NCI-H1092 (cell line): ENCODE data around the gene ARPP19.
"Not testable (repeated sequence)": the region's sequence is repeated elsewhere in the genome, so short reads cannot be mapped to it uniquely, and the experiment has no call there.

Experiments used
- DNase-seq: peaks from one replicate; lab custom pipeline; 2025; lab: John Stamatoyannopoulos, UW

Gene ARPP19

DNA sequence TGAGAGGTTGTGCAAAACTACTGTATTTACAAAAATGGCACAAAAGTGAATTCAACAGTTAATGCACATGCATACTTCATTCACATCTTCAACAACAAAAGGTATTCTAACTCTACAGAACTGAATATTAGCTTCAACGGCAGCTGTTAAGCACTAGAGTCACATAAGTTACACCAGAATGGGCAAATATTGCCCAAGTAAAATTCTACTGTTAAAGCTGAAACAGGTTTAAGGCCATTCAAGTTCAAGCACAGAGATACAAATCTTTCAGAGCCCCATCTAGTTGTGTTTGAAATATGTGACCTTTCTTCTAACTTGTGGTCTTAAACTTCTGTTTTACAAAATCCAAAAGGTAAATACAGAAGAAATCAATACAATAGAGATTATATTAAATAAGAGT, 17.6 kb downstream of the ARPP19 start:
- DNase-seq: not testable (repeated sequence)

DNA sequence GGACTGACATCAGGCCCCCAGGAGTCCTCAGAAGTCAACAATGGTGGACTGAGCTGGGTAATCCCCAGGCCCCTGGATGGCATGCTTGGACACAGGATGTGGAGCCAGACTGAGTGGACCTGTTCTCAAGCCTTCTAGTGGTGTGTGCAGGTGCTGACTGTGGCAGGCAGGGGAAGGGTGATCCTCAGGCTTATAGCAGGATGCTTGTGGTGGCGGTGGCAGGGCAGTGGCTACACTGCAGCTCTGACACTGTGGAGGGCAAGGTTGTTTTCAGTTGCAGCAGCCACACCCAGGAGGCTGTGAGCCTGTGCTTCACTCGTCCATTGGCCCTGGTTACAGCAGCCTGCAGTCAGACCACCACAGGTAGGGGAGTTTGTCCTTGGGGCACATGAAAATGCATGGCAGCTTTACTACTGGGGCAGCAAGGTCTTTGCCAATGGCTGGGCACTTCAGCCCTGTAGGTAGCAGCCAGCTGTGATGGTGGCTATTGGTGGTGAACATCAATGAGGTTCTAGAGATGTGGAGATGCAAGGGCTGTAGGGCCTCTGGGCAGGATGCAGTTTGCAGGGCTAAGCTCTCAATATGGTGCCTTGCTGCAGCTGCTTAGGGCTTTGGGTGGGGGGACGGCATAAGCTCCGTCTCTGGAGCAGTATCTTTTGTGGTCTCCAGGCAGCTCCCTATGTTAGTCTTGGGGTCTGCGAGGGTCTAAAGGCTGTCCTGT, 22.6 kb downstream of the ARPP19 start:
- no peak for DNase-seq

DNA sequence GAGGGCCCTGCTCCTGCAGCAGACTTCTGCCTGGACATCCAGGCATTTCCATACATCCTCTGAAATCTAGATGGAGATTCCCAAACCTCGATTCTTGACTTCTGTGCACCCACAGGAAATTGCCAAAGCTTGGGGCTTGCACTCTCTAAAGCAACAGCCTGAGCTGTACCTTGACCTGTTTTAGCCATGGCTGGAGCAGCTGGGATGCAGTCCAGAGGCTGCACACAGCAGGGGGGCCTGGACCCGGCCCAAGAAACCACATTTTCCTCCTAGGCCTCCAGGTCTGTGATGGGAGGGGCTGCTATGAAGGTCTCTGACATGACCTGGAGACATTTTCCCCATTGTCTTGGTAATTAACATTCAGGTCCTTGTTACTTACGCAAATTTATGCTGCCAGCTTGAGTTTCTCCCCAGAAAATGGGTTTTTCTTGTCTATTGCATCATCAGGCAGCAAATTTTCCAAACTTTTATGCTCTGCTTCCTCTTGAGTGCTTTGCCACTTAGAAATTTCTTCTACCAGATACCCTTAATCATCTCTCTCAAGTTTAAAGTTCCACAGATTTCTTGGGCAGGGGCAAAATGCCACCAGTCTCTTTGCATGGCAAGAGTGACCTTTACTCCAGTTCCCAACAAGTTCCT, 28.3 kb downstream of the ARPP19 start:
- no peak for DNase-seq

DNA sequence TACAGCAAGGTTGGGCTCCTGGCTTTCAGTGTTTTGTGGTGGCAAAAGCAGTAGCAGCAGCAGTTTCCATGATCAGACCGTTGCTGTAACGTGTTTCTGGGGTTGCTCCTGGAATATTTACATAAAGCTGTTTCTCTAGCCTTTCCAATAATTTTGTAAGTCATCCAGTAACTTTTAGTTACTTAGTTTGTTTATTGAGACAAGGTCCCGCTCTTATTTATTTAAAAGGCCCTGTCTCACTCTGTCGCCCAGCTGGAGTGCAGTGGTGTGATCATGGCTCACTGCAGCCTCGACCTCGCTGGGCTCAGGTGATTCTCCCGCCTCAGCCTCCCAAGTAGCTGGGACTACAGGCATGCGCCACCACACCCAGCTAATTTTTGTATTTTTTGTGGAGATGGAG, 31.4 kb downstream of the ARPP19 start:
- no peak for DNase-seq

DNA sequence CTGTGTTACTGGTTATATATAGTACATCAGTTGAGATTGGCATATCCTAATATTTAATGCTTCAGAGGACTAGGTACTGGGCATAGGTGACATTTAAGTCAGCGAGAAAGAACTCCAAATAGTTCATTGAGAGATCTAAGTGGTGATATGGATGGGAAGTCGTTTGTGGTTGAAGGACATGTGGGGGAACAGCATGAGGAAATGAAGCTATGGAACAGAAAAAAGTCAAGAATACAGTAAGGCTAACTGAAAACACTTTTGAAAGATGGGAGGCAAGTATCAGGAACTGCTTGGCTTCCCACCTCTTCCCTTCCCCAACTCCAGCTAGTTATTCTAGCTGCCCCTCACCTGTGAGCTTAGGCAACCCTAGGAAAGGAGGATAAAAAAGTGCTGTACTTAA, 36.4 kb downstream of the ARPP19 start:
- DNase-seq: no peak

DNA sequence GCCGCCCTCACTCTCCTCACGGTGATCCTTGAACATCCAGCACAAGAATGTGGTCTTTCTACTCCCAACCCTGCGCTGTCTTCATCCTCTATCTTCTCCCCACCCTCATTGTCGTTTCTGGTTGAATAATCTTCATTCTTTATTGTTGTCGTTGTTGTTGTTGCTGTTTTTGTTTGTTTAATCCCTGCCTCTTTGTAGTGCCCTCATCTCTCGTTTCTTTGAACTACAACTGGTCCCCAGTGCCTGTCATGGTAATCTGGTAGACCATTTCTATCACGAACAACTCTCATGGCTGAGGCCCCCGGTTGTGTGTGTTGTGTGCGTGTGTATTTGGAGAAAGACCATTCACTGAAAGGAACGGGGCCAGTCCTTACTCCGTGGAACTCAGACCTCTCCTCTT, 38.9 kb downstream of the ARPP19 start:
- no peak for DNase-seq

DNA sequence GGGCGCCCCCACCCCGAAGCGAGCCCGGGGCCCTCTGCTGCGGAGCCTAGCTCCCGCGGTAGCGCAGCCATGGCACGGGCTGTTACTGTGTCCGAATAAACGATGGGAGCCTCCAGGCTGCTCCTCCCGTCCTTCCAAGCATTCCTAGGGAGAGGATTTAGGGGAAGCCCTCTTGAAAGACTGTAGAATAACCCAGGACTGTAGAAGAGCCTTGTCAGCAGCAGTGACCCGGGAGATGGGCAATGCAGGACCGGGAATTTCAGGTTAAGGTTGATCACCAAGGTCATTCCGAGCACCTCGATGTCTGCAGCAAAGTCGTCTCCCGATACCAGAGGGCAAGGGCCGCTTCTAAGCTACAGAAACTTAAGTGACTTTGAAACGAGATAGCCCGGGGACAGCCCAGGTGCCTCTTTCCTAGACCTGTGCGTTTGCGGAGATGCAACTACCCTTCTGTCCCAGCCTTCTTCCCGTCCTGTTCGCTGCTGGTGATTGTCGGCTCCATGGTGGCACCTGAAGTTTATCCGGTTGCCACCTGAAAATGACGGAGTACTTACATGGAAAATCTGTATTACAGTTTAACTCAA, 39.4 kb downstream of the ARPP19 start:
- DNase-seq: no peak

DNA sequence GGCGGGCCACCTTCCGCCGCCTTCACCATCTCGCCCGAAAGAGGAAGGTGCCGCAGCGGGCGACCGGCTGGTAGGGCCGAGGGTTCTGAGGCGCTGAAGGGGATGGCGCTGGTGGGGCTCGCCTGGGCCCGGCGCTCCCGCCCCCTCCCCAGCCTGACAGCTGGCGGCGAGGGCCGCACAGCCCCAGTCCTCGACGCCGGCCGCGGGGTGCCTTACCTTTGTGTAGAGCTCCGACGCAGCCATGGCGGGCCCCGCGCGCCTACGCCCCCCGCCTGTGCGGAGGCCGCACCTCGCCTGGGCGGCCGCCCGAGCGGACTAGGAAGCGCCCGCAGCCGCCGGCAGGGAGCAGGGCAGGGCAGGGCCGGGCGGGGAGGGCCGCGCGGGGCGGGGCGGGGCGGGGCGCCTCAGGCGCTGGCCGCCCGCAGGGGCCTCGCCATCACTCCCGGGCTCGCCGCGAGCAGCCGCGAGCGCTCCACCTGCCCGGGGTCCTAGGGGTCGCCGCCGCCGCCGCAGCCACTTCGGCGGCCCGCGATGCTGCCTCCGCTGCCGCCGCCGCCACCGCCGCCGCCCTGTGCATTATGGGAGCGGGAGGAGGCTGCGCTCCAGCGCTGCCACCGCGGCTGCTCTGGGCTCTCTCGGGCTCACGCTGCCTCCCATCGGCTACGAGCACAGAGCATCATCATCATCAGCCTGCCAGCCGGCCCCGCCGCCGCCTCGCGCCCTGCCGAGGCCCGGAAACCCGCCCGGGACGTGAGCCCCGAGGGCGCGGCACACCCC, 40.1 kb downstream of the ARPP19 start, which contains the start of gene MYO5A:
Gene MYO5A, minus strand, starts transcription at position 317 of the 777 bp plus-strand sequence. Its CDS starts 74 bp downstream, at position 243.
- DNase-seq: peak; percentile 49

DNA sequence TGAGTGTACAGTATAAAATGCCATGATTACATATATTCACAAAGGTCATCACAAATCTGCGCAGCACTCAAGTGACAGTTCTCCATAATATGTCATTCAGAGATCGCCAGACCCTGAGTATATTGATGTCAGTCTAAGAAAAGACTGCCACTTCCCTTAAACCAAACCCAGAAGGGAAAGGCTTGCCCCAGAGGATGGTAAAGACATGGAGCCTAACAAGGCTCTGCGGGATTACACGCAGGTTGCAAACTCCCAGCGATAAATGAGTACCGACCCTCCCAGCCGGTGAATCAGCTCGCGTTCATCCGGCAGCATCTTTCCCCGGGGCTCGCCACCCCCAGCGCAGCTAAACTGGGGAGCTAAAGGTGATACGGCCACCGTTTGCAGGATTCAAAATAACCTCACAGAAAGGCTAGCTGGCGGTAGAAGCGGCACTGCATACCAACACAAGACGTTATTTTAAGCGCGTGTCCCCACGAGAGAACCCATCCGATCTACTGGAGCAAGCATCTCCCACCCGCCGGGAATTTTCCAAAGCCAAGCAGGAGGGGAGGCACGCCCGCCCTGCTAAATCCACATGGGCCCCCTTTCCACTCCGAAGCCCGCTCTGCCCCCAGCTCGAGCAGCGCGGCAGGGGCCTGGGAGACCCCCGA, 40.8 kb downstream of the ARPP19 start:
- DNase-seq: no peak

DNA sequence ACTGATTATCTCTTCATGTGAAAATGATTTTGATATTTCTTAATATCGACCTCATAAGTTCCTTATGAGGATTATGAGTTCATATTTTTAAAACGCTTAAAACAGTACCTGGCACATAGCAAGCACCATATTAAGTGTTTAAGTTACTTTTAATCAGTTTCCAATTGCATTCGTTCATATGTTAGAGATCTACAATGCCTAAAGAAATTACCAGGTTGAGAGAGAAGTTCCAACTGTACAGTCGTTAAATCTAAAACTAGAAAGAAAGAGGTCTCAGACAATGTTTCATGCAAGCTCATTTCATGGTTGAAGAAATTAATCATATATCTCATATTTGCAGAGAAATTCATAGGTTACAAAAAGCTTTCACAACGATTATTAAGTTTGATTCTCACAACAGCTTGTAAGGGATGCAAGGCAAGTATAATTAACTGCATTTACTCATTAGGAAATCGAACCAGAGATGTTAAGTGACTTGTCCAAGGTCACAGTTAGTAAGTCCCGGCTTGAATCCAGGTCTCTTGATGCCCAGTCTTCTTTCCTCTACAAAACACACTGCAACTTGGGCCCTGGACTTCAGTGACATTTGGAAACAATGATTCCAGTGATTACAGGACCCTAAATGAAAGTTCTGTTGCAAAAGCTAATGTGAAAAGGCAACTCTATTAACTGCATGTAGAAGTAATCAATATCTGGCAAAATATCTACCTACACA, 41.5 kb downstream of the ARPP19 start:
- no peak for DNase-seq

DNA sequence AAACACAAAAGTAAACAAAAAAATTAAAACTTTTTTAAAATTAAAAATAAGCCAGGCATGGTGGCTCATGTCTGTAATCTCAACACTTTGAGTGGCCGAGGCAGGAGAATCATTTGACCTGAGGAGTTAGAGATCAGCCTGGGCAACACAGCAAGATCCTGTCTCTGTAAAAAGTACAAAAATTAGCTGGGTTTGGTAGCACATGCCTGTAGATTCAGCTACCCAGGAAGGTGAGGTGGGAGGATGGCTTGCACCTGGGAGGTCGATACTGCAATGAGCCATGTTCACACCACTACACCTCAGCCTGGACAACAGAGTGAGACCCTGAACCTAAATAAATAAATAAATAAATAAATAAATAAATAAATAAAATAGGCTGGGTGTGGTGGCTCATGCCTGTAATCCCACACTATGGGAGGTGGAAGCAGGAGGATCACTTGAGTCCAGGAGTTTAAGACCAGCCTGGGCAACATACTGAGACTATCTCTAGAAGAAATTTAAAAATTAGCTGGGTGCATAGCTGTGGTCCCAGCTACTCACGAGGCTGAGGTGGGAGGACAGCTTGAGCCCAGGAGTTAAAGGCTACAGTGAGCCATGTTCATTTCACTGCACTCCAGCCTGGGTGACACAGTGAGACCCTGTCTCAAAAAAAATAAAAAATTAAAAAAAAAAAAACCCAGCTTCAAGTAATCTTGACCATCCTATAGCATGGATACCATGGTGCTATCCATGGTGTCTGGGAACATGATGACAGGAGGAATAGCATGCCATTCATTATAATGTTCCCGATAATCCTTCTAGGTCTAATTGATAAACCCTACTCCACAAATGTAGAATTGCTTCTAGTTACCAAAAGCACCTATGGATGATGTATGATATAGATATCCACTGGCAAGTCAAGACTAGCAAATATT, 44.4 kb downstream of the ARPP19 start:
- no peak for DNase-seq

DNA sequence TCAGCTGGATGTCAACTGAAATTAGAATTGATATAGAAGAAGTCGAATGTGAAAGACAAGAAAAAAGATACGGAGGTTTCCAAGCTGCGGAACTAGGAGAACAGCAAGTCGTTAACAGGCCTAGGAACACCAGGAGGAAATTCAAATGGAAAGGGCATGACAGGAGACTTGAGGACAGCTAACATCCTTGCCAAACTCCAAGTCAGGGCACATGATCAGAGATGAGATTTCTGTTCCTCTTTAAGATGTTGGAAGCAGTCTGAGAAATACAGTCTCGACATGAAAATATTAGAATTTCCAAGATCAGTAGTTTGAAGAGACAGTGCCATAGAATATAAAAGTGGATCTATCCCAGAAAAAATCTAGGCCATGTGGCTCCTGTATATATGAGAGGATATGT, 45.2 kb downstream of the ARPP19 start:
- no peak for DNase-seq

DNA sequence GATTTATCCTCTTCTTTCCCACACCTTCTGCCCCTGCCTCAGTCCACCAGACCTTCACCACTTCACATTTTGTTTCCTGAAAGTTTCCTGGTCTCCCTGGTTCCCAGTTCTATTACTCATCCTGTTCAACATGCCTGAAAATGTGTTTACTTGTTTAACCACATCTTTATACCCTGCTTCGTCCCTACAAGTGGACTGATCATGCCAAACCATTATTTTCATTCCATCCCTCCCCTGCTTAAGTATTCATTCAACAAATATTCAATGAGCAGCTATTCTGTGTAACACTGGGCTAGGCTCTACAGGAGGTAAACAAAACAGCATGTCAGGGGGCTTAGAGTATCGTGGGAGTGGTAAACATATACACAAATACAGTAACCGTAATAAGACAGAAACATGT, 45.6 kb downstream of the ARPP19 start:
- no peak for DNase-seq

DNA sequence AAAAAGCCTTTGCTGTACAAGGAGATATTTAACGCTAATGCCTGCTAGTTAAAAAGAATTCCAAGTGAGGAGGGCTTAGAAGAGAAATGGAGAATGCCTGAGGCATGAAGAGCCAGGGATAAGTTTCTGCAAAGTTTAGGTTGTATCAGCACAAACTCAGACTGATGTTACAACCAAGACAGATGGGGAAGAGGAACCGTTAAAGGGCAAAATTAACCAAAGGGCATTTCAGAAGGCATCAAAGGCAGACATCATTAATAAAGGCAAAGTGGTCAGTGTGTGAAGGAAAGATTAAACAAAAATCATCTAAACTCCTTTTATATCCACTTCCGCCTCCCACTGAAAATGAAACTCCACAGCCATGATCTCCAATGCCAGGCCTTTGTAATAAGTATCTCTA, 47.1 kb downstream of the ARPP19 start:
- no peak for DNase-seq

DNA sequence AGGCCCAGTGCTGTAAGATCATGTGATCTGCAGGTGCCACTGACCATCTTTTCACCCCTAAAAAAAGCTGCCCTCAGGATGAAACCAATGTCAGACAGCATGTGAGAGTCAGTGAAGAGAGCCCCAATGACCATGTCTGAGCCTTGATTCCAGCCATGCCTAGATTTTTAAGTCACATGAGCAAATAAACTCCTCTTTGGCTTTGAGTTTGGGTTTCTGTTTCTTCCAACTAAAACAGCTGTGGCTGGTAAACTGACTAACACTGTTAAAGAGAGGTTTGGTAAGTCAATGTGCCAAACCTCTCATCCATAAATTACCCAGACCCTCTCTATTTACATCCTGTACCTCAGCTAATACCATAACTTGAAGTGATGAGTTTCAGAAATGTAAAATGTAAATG, 48.4 kb downstream of the ARPP19 start:
- DNase-seq: no peak

DNA sequence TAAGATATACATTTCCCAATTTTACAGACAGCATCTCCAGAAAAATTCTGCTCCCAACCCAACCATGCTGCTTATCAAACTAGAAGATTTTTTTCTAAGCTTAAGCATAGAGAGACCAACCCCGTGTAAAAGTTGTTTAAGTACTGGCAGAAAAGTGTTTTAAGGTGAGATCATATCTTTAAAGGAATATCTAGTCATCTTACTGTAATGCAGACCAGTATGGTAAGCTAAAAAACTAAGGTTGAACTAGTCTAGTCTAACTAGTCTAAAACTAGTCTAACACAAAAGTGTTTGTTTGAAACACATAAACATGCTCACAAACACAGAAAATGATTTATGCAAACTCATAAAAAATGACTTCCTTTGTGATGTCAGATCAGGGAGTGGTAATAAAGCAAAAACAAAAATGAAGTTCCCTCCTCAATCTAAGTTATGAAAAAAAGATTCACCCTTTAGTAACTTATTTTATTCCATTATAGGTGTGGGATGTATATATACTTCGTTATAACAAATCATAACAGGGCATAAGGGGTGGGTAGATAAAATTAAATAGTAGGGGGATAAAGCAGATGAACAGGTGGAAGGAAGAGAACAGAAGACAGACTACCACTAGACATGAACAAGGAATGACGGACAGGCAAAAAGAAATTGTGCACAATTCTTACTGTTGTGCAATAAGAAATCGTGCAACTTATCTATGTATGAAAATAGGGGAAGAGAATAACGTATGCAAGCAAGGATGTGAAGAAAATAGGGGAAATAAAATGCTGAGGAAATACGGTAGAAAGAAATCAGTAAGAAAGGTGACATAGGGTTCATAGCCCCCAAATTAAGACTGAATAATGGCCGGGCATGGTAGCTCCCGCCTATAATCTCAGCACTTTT, 50.1 kb downstream of the ARPP19 start:
- no peak for DNase-seq

DNA sequence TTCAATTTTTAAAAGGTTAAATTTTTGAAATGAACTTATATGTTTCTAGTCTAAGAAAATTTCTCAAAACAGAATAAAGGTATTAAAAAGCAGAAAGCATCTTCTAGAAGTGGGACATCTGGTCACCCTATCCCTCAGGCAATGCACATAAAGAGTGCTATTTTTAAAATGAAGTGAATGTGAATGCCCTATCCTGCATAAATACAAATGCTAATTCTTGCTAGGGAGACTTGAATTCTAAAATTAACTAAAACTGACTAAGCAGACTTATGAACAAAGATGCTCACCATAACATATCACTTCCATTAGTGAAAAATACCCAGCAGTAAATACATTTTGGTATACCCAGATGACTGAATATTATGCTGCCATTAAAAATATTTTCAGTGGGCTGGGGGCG, 51.8 kb downstream of the ARPP19 start:
- no peak for DNase-seq

DNA sequence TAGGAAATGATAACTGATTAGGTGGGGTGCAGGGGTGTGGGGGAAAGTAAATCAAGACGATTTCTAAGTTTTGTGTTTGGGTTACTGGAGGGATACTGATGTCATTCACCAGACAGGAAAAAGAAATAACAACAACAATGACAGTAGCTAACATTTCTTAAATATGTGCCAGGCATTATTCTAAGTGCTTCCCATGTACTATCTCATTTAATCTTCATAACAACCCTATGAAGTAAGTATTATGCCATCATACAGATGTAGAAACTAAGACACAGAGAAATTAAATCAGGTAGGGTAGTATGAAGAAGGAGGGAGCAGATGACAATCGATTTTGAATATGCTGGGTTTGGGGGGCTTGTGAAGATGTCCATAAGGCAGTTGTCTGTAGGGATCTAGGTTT, 53.5 kb downstream of the ARPP19 start:
- no peak for DNase-seq

DNA sequence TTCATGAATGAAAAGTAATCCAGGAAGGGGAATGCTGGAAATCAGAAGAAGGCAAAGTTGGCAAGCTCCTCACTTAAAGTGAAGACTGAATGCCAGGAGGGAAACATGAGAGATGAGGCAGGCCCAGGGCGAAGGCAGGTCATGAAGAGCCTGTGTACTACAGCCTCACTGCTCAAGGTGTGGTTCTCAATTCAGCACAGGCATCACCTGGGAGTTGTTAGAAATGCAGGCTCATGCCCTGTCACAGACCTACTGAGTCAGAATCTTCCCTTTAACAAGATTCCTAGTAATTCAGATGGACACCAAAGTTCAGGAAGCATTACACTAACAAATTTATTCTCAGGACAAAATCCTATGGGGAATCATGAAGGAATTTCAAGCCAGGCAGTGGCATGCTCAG, 54.3 kb downstream of the ARPP19 start:
- no peak for DNase-seq
